HCT116 (cell line): ENCODE data around the gene KRTAP10-10. TPM values are rescaled to one million over a fixed set of nuclear protein-coding genes. Genes with fewer than 3 reads are reported as not detected.

Experiments used
- ATAC-seq: fragments of 200-7000 bp; cut with Tn5 transposase; 2 replicates; pipeline ENCODE4 v1.9.1; 2020; ENCODE audit warnings: mild to moderate bottlenecking, moderate library complexity
- BruUV-seq: library from RNA; stranded (reverse); fragments of 400-500 nt; replicated peaks from 2 replicates; lab custom pipeline; 2021; lab: Mats Ljungman, UMichigan
- CTCF ChIA-PET: fragments of 300-600 bp; sonication (Branson Sonifier 250); formaldehyde crosslinking; loops from one replicate; lab custom pipeline; 2021; ENCODE audit warnings: antibody characterized with exemption; lab: Charles Lee
- POLR2A ChIA-PET: fragments of 300-600, 350-600 bp; sonication (Branson Sonifier 250); formaldehyde crosslinking; loops from one replicate; lab custom pipeline; 2021; ENCODE audit warnings: antibody characterized with exemption; lab: Charles Lee
- RAD21 ChIA-PET, 2 experiments: fragments of 300-600 bp; sonication (Branson Sonifier 250); formaldehyde crosslinking; loops; one replicate each; lab custom pipeline; 2023; ENCODE audit warnings: low total read pairs in 2 of 2; ENCODE audit not compliant: uncharacterized antibody in 2 of 2, unreplicated experiment in 2 of 2, low non-redundant PET in 1 of 2; lab: Charles Lee
- DNase-seq: peaks from one replicate; pipeline ENCODE4 v3.0.0-alpha.2; 2010; ENCODE audit warnings: low read depth, low spot score
- H2AFZ ChIP-seq: fragments of 200-600 bp; shearing (Covaris generic), sonication (generic); 2 replicates; pipeline ENCODE4 v1.6.1; 2017; ENCODE audit warnings: low read depth, mixed run types, mixed read lengths, antibody characterized with exemption, low read length; ENCODE audit not compliant: poor library complexity, severe bottlenecking
- H3K27ac ChIP-seq: 2 replicates; pipeline ENCODE4 v1.5.1; 2012; ENCODE audit warnings: low read depth, low read length
- H3K27me3 ChIP-seq: fragments of 200-600 bp; sonication (generic); 2 replicates; pipeline ENCODE4 v1.6.1; 2016; ENCODE audit warnings: mixed run types, low read length, mixed read lengths; ENCODE audit not compliant: insufficient read depth
- H3K36me3 ChIP-seq, 2 experiments: fragments of 200-500 bp in 1 of 2; fragments of 200-600 bp in 1 of 2; sonication (Bioruptor generic) in 1 of 2; sonication (generic) in 1 of 2; 2 replicates each; pipeline versions ENCODE4 v1.5.1 to v1.6.1; 2014 to 2016; ENCODE audit warnings: low read length in 2 of 2, inconsistent platforms in 1 of 2, mixed read lengths in 1 of 2, mixed run types in 1 of 2; ENCODE audit not compliant: insufficient read depth in 2 of 2, control insufficient read depth in 1 of 2
- H3K4me1 ChIP-seq, 2 experiments: fragments of 200-600 bp in 1 of 2; sonication (generic) in 1 of 2; 2 replicates each; pipeline versions ENCODE4 v1.5.1 to v1.6.1; 2012 to 2017; ENCODE audit warnings: low read length in 2 of 2, inconsistent platforms in 1 of 2, mild to moderate bottlenecking in 1 of 2, mixed read lengths in 1 of 2, mixed run types in 1 of 2, moderate library complexity in 1 of 2; ENCODE audit not compliant: insufficient read depth in 2 of 2, control insufficient read depth in 1 of 2
- H3K4me2 ChIP-seq: fragments of 200-600 bp; sonication (generic); 2 replicates; pipeline ENCODE4 v1.6.1; 2017; ENCODE audit warnings: mixed run types, low read length, mixed read lengths
- H3K4me3 ChIP-seq, 2 experiments: fragments of 200-600 bp in 1 of 2; sonication (generic) in 1 of 2; replicated peaks in 1 of 2; 2 replicates each; pipeline ENCODE4 v1.5.1; 2011 to 2016; ENCODE audit warnings: low read length in 2 of 2, control low read depth in 1 of 2, low read depth in 1 of 2, mild to moderate bottlenecking in 1 of 2, mixed read lengths in 1 of 2, mixed run types in 1 of 2
- H3K79me2 ChIP-seq: fragments of 200-600 bp; sonication (generic); 2 replicates; pipeline ENCODE4 v1.6.1; 2017; ENCODE audit warnings: mild to moderate bottlenecking, mixed run types, low read length, moderate library complexity, mixed read lengths; ENCODE audit not compliant: insufficient read depth
- H3K9ac ChIP-seq: fragments of 200-600 bp; sonication (generic); 2 replicates; pipeline ENCODE4 v1.6.1; 2016; ENCODE audit warnings: low read length, mixed read lengths
- H3K9me2 ChIP-seq: fragments of 200-600 bp; sonication (generic), shearing (Covaris generic); 2 replicates; pipeline ENCODE4 v1.6.1; 2017; ENCODE audit warnings: mixed run types, mild to moderate bottlenecking, moderate library complexity; ENCODE audit not compliant: insufficient read depth
- H3K9me3 ChIP-seq, 2 experiments: fragments of 200-500 bp in 1 of 2; fragments of 200-600 bp in 1 of 2; sonication (Bioruptor generic) in 1 of 2; sonication (generic) in 1 of 2; 2 replicates each; pipeline ENCODE4 v1.6.1; 2014 to 2017; ENCODE audit warnings: low read length in 2 of 2, mixed read lengths in 2 of 2, inconsistent platforms in 1 of 2, low read depth in 1 of 2, mild to moderate bottlenecking in 1 of 2, mixed run types in 1 of 2, moderate library complexity in 1 of 2; ENCODE audit not compliant: control insufficient read depth in 1 of 2, insufficient read depth in 1 of 2
- H4K20me1 ChIP-seq: fragments of 200-600 bp; sonication (generic), shearing (Covaris generic); 2 replicates; pipeline ENCODE4 v1.6.1; 2017; ENCODE audit warnings: mixed run types, mild to moderate bottlenecking, moderate library complexity; ENCODE audit not compliant: insufficient read depth
- CBX3 ChIP-seq: IDR thresholded peaks from 2 replicates; pipeline ENCODE4 v1.6.1; 2012; ENCODE audit warnings: low read depth
- CEBPB ChIP-seq: IDR thresholded peaks from 2 replicates; pipeline ENCODE4 v1.6.1; 2012; ENCODE audit warnings: low read depth
- ELF1 ChIP-seq: IDR thresholded peaks from 2 replicates; pipeline ENCODE4 v1.6.1; 2012; ENCODE audit warnings: low read depth, borderline replicate concordance
- FOSL1 ChIP-seq: IDR thresholded peaks from 2 replicates; pipeline ENCODE4 v1.6.1; 2012; ENCODE audit warnings: low read depth
- POLR2A ChIP-seq: IDR thresholded peaks from 2 replicates; pipeline ENCODE4 v1.7.0; 2011; ENCODE audit warnings: borderline replicate concordance; ENCODE audit not compliant: insufficient read depth, insufficient read length; ENCODE audit errors: extremely low read depth
- RAD21 ChIP-seq: IDR thresholded peaks from 2 replicates; pipeline ENCODE4 v1.6.1; 2012; ENCODE audit warnings: low read depth, mild to moderate bottlenecking
- TCF7L2 ChIP-seq: IDR thresholded peaks from 2 replicates; pipeline ENCODE4 v1.7.0; 2011; ENCODE audit warnings: borderline replicate concordance, inconsistent platforms; ENCODE audit not compliant: insufficient read depth, insufficient read length; ENCODE audit errors: extremely low read depth
- ZNF274 ChIP-seq: fragments of 200-500 bp; sonication (Bioruptor generic); IDR thresholded peaks from 2 replicates; pipeline ENCODE4 v1.6.1; 2014; ENCODE audit warnings: mild to moderate bottlenecking, low read depth, low read length, inconsistent platforms
- intact Hi-C: fragments of 100-400 bp; cut with micrococcal nuclease; formaldehyde crosslinking; loops from 2 replicates; pipeline ENCODE4 v1.10.0; 2022
- total RNA-seq: library from RNA; stranded (reverse); gene quantifications from one replicate; pipeline ENCODE4 v1.2.1, GENCODE V29; 2021; ENCODE audit not compliant: unreplicated experiment
- TF ChIP-seq, protein P1 (sequence below), 3 experiments: fragments of 200-600 bp in 1 of 3; sonication (generic) in 1 of 3; IDR thresholded peaks in 2 of 3; conservative IDR thresholded peaks in 1 of 3; 2 replicates each; pipeline ENCODE4 v1.5.1; 2012 to 2017; ENCODE audit warnings: low read depth in 2 of 3, low read length in 2 of 3, antibody characterized with exemption in 1 of 3, borderline replicate concordance in 1 of 3, control low read depth in 1 of 3, mild to moderate bottlenecking in 1 of 3, mixed read lengths in 1 of 3, mixed run types in 1 of 3, moderate library complexity in 1 of 3; ENCODE audit not compliant: insufficient read depth in 1 of 3

The KRTAP10-10 gene
- total RNA-seq, 1 experiment from 2014 or later, result not detected

DNA sequence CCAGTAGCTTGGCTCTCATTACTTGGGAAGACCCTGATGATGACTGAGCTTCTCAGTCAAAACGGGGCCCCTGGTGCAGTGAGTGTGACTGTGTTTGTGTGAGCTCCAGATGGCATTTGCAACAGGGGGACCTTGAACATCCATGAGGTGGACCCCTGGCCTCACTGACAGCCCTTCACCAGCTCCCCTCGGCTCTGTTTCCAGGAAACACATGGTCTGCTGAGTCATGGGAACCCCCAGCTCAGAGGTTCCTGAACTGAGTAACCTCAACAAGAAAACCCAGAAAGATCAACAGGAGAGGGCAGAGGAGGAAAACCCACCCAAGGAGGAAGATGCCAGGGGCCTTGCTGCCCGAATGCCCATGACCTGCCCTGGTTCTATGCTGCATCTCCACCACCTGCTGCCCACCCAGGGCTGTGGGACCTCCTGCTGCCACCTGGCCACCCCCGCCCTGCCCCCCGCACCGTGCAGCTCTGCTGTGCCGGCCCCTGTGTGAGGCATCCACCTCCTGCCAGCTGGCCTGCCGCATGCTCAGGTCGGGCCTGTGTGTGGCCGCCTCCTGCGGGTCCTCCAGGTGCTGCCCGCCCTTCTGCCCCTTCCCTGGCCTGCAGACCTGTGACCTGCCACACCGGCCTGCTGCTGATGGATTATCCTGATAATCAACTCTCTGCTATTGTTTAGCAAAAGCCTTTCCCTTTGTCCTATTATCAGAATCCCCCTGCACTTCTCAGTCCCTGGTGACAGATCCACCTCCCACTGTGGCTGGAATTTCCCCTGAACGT lies 49.0 kb downstream of the KRTAP10-10 start:
- POLR2A ChIA-PET, result no interaction called here
- no peak for ATAC-seq

More for the DNA sequence above, 49.0 kb downstream of the KRTAP10-10 start:
- DNase-seq, result no peak
- no peaks in the 10 kb centered on the region for H3K9me2 ChIP-seq
- TF ChIP-seq, protein P1, sequence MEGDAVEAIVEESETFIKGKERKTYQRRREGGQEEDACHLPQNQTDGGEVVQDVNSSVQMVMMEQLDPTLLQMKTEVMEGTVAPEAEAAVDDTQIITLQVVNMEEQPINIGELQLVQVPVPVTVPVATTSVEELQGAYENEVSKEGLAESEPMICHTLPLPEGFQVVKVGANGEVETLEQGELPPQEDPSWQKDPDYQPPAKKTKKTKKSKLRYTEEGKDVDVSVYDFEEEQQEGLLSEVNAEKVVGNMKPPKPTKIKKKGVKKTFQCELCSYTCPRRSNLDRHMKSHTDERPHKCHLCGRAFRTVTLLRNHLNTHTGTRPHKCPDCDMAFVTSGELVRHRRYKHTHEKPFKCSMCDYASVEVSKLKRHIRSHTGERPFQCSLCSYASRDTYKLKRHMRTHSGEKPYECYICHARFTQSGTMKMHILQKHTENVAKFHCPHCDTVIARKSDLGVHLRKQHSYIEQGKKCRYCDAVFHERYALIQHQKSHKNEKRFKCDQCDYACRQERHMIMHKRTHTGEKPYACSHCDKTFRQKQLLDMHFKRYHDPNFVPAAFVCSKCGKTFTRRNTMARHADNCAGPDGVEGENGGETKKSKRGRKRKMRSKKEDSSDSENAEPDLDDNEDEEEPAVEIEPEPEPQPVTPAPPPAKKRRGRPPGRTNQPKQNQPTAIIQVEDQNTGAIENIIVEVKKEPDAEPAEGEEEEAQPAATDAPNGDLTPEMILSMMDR (IDR thresholded peaks at IDR 0.05 in 2 of 3, conservative IDR thresholded peaks at IDR 0.05 in 1 of 3; ENCODE audit: borderline replicate concordance in 1 of 3, insufficient read depth in 1 of 3, low read depth in 2 of 3, low read length in 2 of 3), result no peak
- TF ChIP-seq POLR2A (no peak), ZNF274 (no peak), CEBPB (no peak), RAD21 (no peak), ELF1 (no peak), TCF7L2 (no peak), FOSL1 (no peak), CBX3 (no peak)
- no peak overlapping the region for H2AFZ ChIP-seq
- no peak overlapping the region for H3K4me3 ChIP-seq
- ChIA-PET CTCF (no interaction called here), RAD21 (no interaction called here)
- intact Hi-C loops, result no loop called here
- no peaks in the 10 kb centered on the region for H3K9me3 ChIP-seq
- no peak overlapping the region for H3K4me2 ChIP-seq
- no peaks in the 10 kb centered on the region for H4K20me1 ChIP-seq
- H3K27me3 ChIP-seq, result no peaks in the 10 kb centered on the region
- H3K79me2 ChIP-seq, result no peaks in the 10 kb centered on the region
- BruUV-seq, result no TSS peak
- no peaks in the 10 kb centered on the region for H3K36me3 ChIP-seq
- no peaks in the 10 kb centered on the region for H3K4me1 ChIP-seq
- no peak overlapping the region for H3K9ac ChIP-seq
- H3K27ac ChIP-seq, result no peak overlapping the region
